Measurements from ENCODE around the gene LAMA2. TPM values are rescaled to one million over a fixed set of nuclear protein-coding genes. Genes with fewer than 3 reads are reported as not detected.

LAMA2 gene
- total and polyA plus RNA-seq, 2 donors (not counting 3 experiments of a cell fraction or from before 2014, with no cell fraction given), result 0.51 to 0.75 TPM

DNA sequence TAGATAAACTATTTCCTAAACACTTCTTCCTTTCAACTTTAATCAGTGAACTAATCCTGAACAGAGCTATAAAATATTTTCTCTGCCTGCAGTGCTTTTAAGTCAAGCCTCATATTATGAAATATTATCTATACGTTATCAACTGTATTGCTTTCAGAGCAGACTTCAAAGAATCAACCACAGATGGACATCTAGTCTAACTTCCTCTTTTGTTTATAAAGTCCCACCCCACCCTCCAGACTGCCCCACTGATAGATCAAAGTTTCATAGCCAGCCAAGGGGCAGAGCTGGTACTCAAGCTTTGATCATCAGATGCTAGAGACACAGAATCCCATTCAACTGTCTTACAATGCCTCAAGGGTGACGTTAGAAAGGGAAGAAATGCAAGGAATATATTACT lies 308.3 kb downstream of the LAMA2 start:
- no peak for DNase-seq (ENCODE audit: low read depth, low spot score)
- FAIRE-seq, result no peak
- dilution Hi-C loops (cut with MboI; ENCODE audit: extremely low pct_ligation_motif_present, low sequenced_read_pairs) (no loop called here), intact Hi-C loops (cut with micrococcal nuclease) (no loop called here)
- H3K36me3 ChIP-seq (ENCODE audit: control insufficient read depth in 2 of 2, extremely low read depth in 1 of 2, insufficient read depth in 2 of 2, low read length in 2 of 2), result no peaks in the 10 kb centered on the region
- H3K4me3 ChIP-seq (replicated peaks in 1 of 3; ENCODE audit: insufficient read depth in 1 of 3, low read depth in 1 of 3, low read length in 3 of 3), result no peak overlapping the region
- BruUV-seq (replicated peaks), result no TSS peak
- H3K4me1 ChIP-seq (ENCODE audit: control insufficient read depth, extremely low read depth, insufficient read depth, low read length), result peaks cover 7% of the 10 kb centered on the region
- CTCF ChIA-PET, result no interaction called here
- no peak overlapping the region for H2AFZ ChIP-seq (ENCODE audit: low read depth, low read length)
- H3K27ac ChIP-seq (ENCODE audit: insufficient read depth, low read depth, low read length), result no peak overlapping the region
- no peaks in the 10 kb centered on the region for H4K20me1 ChIP-seq (replicated peaks; ENCODE audit: control insufficient read depth, extremely low read depth, insufficient read depth, low read length)
- H3K9me1 ChIP-seq (replicated peaks; ENCODE audit: control insufficient read depth, extremely low read depth, insufficient read depth, low read length), result no peaks in the 10 kb centered on the region
- POLR2A ChIA-PET, result no interaction called here
- H3K9me3 ChIP-seq (replicated peaks; ENCODE audit: control insufficient read depth, insufficient read depth, low read length), result no peaks in the 10 kb centered on the region
- no peak overlapping the region for H3K9ac ChIP-seq (replicated peaks; ENCODE audit: extremely low read depth, insufficient read depth, low read length)
- peaks cover 3 to 7% of the 10 kb centered on the region in 2 experiments for H3K27me3 ChIP-seq (ENCODE audit: control insufficient read depth in 2 of 2, insufficient read depth in 2 of 2, low read length in 2 of 2)
- H3K4me2 ChIP-seq (ENCODE audit: insufficient read depth, low read length), result no peak overlapping the region
- no peaks in the 10 kb centered on the region for H3K79me2 ChIP-seq (ENCODE audit: control insufficient read depth, insufficient read depth, low read length)
- TF ChIP-seq, protein P1, sequence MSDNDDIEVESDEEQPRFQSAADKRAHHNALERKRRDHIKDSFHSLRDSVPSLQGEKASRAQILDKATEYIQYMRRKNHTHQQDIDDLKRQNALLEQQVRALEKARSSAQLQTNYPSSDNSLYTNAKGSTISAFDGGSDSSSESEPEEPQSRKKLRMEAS (IDR thresholded peaks at IDR 0.05; ENCODE audit: insufficient read depth, insufficient read length), result no peak
- TF ChIP-seq POLR2AphosphoS5 (IDR thresholded peaks at IDR 0.05; ENCODE audit: insufficient read depth, low read depth, low read length) (no peak), POLR2A (IDR thresholded peaks at IDR 0.05; ENCODE audit: low read depth, low read length) (no peak), CTCF (IDR thresholded peaks at IDR 0.05; ENCODE audit: extremely low read depth in 1 of 2, insufficient read depth in 1 of 2, low read depth in 1 of 2, low read length in 2 of 2) (no peak), JUN (IDR thresholded peaks at IDR 0.05; ENCODE audit: borderline replicate concordance, insufficient read depth, insufficient read length, low read depth) (no peak), MYC (IDR thresholded peaks at IDR 0.05; ENCODE audit: low read depth, low read length) (no peak), EZH2 (IDR thresholded peaks at IDR 0.05; ENCODE audit: borderline replicate concordance, low read depth, low read length, severe bottlenecking) (no peak), GATA2 (IDR thresholded peaks at IDR 0.05; ENCODE audit: insufficient read depth, insufficient read length, low read depth, low read length) (no peak)

All from endothelial cell of umbilical vein (primary cell).